ENCODE measurements around the gene EPHA4. TPM values are rescaled to one million over a fixed set of nuclear protein-coding genes. Genes with fewer than 3 reads are reported as not detected.

EPHA4 gene
- total and polyA plus RNA-seq, 2 donors (not counting 1 experiment from before 2014, with no cell fraction given) = 10.7 to 54.9 TPM

DNA sequence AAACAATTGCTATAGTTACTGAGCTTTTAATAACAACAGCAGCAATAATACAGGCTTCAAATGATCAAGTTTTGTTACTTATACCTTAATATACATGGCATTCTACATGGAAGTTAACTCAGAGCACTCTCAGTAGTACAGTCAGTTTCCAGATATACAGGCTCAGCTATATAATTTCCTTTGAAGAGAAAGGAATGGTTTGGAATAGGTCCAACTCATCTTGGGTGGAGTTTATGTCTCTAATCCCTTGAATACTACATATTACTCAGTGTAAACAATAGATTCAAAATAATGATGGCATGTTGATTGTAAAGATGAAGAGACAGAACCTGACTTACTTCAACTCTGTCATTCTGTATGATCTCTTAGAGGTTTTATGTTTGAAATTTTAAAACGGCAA is 174.9 kb downstream of the EPHA4 start:
- Histone ChIP-seq H3K27me3 (replicated peaks in 1 of 4; ENCODE audit: control extremely low read depth in 1 of 4, control insufficient read depth in 3 of 4, insufficient read depth in 4 of 4, low read length in 3 of 4) (no peaks in the 10 kb centered on the region), H3K9ac (ENCODE audit: low read length) (no peak overlapping the region), H3K27ac (ENCODE audit: low read length in 2 of 2) (no peak overlapping the region), H2AFZ (ENCODE audit: insufficient read depth, low read depth, low read length, poor library complexity, severe bottlenecking) (no peak overlapping the region), H3K36me3 (replicated peaks in 1 of 2; ENCODE audit: control extremely low read depth in 1 of 2, control insufficient read depth in 1 of 2, extremely low read depth in 1 of 2, insufficient read depth in 2 of 2, low read length in 1 of 2) (no peaks in the 10 kb centered on the region), H3K4me2 (replicated peaks; ENCODE audit: low read depth, low read length, poor library complexity, severe bottlenecking) (no peak overlapping the region), H3K4me1 (ENCODE audit: control insufficient read depth in 2 of 2, insufficient read depth in 2 of 2, low read length in 2 of 2) (no peaks in the 10 kb centered on the region), H4K20me1 (ENCODE audit: control insufficient read depth, insufficient read depth, low read length, poor library complexity, severe bottlenecking) (no peaks in the 10 kb centered on the region), H3K4me3 (ENCODE audit: control extremely low read depth in 1 of 5, extremely low read depth in 1 of 5, insufficient read depth in 1 of 5, low read depth in 2 of 5, low read length in 4 of 5) (no peak overlapping the region), H3K79me2 (ENCODE audit: control insufficient read depth, insufficient read depth, low read length) (no peaks in the 10 kb centered on the region), H3K9me3 (ENCODE audit: control extremely low read depth in 1 of 3, control insufficient read depth in 2 of 3, insufficient read depth in 1 of 3, low read length in 2 of 3) (peaks cover 0 to 3% (median 0%) of the 10 kb centered on the region in 3 donors)
- peaks cover 4% of the 10 kb centered on the region for H3K4me1 Mint-ChIP-seq
- no CpG with 5 or more reads among the region's 1 CpG for WGBS (ENCODE audit: insufficient coverage)
- no peak overlapping the region for H3K4me3 Mint-ChIP-seq
- no peaks in the 10 kb centered on the region for H3K9me3 Mint-ChIP-seq (ENCODE audit: insufficient read depth)
- POLR2A ChIA-PET = no interaction called here
- peaks cover 12% of the 10 kb centered on the region for H3K27me3 Mint-ChIP-seq
- DNase-seq = no peak
- intact Hi-C loops (cut with micrococcal nuclease) = no loop called here
- no peak for ATAC-seq (ENCODE audit: low read depth)
- CTCF ChIA-PET = no interaction called here
- TF ChIP-seq, protein P1, sequence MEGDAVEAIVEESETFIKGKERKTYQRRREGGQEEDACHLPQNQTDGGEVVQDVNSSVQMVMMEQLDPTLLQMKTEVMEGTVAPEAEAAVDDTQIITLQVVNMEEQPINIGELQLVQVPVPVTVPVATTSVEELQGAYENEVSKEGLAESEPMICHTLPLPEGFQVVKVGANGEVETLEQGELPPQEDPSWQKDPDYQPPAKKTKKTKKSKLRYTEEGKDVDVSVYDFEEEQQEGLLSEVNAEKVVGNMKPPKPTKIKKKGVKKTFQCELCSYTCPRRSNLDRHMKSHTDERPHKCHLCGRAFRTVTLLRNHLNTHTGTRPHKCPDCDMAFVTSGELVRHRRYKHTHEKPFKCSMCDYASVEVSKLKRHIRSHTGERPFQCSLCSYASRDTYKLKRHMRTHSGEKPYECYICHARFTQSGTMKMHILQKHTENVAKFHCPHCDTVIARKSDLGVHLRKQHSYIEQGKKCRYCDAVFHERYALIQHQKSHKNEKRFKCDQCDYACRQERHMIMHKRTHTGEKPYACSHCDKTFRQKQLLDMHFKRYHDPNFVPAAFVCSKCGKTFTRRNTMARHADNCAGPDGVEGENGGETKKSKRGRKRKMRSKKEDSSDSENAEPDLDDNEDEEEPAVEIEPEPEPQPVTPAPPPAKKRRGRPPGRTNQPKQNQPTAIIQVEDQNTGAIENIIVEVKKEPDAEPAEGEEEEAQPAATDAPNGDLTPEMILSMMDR (IDR thresholded peaks at IDR 0.05) = no peak
- no peak overlapping the region for H3K27ac Mint-ChIP-seq

DNA sequence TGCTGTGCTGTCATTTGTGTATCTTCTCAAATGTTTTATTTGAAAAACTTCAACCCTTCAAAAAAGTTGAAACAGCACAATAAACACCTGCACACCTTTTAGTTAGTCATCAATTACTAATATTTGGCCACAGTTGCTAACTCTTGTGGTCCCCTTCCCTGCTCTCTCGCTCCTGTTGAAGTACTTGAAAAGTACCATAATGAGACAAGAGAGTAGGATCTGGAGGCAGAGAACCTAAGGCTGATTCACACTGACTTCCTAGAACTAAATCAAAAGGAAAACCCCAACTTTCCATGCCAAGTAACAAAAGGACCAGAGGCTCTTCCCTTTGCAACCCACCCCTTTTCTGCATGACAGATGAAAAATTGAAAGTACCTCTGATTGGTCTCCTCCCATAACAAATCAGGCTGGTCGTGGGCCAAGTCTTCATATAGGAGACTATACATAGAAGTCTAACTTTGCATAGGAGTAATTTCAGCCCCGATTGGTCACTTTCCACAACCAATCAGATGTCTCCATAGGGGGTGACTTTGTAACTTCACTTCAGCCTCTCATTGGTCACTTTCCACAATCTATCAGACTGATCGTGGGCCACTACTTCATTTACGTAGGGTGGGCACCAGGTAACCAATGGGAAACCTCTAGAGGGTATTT is 179.7 kb downstream of the EPHA4 start:
- H3K9me3 Mint-ChIP-seq (ENCODE audit: insufficient read depth) = no peaks in the 10 kb centered on the region
- ChIA-PET POLR2A (no interaction called here), CTCF (no interaction called here)
- H3K4me2 ChIP-seq (replicated peaks; ENCODE audit: low read depth, low read length, poor library complexity, severe bottlenecking) = no peak overlapping the region
- TF ChIP-seq, protein P1 (IDR thresholded peaks at IDR 0.05) = no peak
- TF ChIP-seq EZH2 (IDR thresholded peaks at IDR 0.05; ENCODE audit: borderline replicate concordance, insufficient read depth, low read depth, low read length, poor library complexity, severe bottlenecking) = no peak
- WGBS (ENCODE audit: insufficient coverage) = 92% methylated on average over 3 of the region's 5 CpGs
- no peak overlapping the region for H2AFZ ChIP-seq (ENCODE audit: insufficient read depth, low read depth, low read length, poor library complexity, severe bottlenecking)
- H3K79me2 ChIP-seq (ENCODE audit: control insufficient read depth, insufficient read depth, low read length) = no peaks in the 10 kb centered on the region
- H3K9me3 ChIP-seq (ENCODE audit: control extremely low read depth in 1 of 3, control insufficient read depth in 2 of 3, insufficient read depth in 1 of 3, low read length in 2 of 3) = no peaks in the 10 kb centered on the region
- no peaks in the 10 kb centered on the region for H3K36me3 ChIP-seq (replicated peaks in 1 of 2; ENCODE audit: control extremely low read depth in 1 of 2, control insufficient read depth in 1 of 2, extremely low read depth in 1 of 2, insufficient read depth in 2 of 2, low read length in 1 of 2)
- intact Hi-C loops (cut with micrococcal nuclease) = no loop called here
- peaks cover 4% of the 10 kb centered on the region for H3K4me1 Mint-ChIP-seq
- ATAC-seq (ENCODE audit: low read depth) (no peak), DNase-seq (no peak)
- H3K9ac ChIP-seq (ENCODE audit: low read length) = no peak overlapping the region
- no peaks in the 10 kb centered on the region for H4K20me1 ChIP-seq (ENCODE audit: control insufficient read depth, insufficient read depth, low read length, poor library complexity, severe bottlenecking)
- peaks cover 3% of the 10 kb centered on the region for H3K27me3 Mint-ChIP-seq
- no peaks in the 10 kb centered on the region for H3K4me1 ChIP-seq (ENCODE audit: control insufficient read depth in 2 of 2, insufficient read depth in 2 of 2, low read length in 2 of 2)
- no peaks in the 10 kb centered on the region for H3K27me3 ChIP-seq (replicated peaks in 1 of 4; ENCODE audit: control extremely low read depth in 1 of 4, control insufficient read depth in 3 of 4, insufficient read depth in 4 of 4, low read length in 3 of 4)
- no peak overlapping the region for H3K27ac Mint-ChIP-seq
- H3K4me3 ChIP-seq (ENCODE audit: control extremely low read depth in 1 of 5, extremely low read depth in 1 of 5, insufficient read depth in 1 of 5, low read depth in 2 of 5, low read length in 4 of 5) = no peak overlapping the region
- H3K4me3 Mint-ChIP-seq = no peak overlapping the region
- no peak overlapping the region for H3K27ac ChIP-seq (ENCODE audit: low read length in 2 of 2)
